ENCODE results near the gene CDHR2.

CDHR2 gene

DNA sequence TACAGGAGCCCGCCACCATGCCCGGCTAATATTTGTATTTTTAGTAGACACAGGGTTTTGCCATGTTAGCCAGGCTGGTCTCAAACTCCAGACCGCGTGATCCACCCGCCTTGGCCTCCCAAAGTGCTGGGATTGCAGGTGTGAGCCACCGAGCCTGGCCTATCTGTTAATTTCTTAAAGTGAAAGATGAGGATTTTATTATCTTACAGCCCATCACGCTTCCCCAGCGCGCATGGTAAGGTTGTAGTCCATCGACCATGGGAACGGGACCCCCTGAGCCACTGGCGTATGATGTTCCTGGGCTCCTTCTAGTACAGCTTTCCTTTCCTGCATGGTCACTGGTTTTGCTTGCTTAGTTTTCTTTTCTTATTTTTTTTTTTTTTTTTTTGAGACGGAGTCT is 8.7 kb downstream of the CDHR2 start:
- H3K4me3 ChIP-seq (ENCODE audit: low read depth, low read length) = no peak overlapping the region
- no peak for DNase-seq (ENCODE audit: low read depth)
- TF ChIP-seq, protein P1, sequence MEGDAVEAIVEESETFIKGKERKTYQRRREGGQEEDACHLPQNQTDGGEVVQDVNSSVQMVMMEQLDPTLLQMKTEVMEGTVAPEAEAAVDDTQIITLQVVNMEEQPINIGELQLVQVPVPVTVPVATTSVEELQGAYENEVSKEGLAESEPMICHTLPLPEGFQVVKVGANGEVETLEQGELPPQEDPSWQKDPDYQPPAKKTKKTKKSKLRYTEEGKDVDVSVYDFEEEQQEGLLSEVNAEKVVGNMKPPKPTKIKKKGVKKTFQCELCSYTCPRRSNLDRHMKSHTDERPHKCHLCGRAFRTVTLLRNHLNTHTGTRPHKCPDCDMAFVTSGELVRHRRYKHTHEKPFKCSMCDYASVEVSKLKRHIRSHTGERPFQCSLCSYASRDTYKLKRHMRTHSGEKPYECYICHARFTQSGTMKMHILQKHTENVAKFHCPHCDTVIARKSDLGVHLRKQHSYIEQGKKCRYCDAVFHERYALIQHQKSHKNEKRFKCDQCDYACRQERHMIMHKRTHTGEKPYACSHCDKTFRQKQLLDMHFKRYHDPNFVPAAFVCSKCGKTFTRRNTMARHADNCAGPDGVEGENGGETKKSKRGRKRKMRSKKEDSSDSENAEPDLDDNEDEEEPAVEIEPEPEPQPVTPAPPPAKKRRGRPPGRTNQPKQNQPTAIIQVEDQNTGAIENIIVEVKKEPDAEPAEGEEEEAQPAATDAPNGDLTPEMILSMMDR (IDR thresholded peaks at IDR 0.05; ENCODE audit: insufficient read depth, low read depth, low read length, missing control alignments) = no peak

DNA sequence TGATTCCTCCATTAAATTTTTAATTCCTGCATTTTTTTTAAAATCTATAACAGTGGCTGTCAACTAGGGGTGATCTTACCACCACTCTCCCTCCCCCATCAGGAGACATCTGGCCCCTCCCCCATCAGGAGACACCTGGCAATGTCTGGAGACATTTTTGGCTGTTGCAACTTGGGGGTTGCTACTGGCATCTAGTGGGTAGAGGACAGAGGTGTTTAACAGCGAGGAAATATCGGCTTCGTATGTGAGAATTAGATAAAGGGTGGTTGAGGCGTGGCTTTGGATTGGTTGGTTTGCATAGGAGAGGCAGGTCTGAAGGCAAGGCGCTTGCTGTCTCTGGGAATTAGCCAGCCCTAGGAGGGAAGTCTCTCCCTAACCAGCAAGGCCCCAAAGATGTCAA is 10.5 kb downstream of the CDHR2 start:
- TF ChIP-seq, protein P1 (IDR thresholded peaks at IDR 0.05; ENCODE audit: insufficient read depth, low read depth, low read length, missing control alignments) = no peak
- DNase-seq (ENCODE audit: low read depth) = peak; percentile 27
- no peak overlapping the region for H3K4me3 ChIP-seq (ENCODE audit: low read depth, low read length)

DNA sequence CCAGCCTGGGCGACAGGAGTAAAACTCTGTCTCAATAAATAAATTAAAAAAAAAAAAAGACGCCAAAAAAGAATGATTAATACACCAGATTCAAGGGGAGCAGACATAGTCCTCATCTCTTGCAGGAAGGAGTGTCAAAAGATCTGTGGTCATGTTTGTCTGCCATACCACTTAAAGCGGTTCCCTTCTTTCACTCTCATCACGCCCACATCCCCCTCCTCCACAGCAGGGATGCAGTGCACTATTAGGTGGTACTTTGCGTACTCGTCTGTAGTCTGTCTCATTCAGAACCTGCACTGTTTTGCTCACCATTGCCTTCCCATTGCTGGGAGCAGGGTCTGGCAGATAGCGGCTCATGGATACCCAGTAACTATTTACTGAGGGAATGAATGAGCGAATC is 11.2 kb downstream of the CDHR2 start:
- TF ChIP-seq, protein P1 (IDR thresholded peaks at IDR 0.05; ENCODE audit: insufficient read depth, low read depth, low read length, missing control alignments) = no peak
- DNase-seq (ENCODE audit: low read depth) = no peak
- H3K4me3 ChIP-seq (ENCODE audit: low read depth, low read length) = no peak overlapping the region

DNA sequence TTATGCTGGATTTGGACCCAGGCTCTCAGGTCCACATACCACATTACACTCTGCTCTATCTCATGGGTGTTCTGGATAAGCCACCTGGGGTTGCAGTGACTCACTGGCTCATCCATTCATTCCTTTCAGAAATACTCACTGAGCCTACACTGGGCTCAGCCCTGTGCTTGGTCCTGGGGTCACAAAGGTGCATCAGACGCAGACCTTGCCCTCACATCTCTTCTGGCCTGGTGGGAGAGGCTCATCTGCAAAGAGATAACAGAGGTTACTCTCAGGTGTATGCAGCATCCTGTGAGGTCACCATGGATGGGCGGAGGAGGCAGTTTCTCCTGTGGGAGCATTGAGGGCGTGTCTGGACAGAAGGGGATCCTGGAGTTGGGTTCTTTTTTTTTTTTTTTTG is 12.1 kb downstream of the CDHR2 start:
- DNase-seq (ENCODE audit: low read depth) = no peak
- TF ChIP-seq, protein P1 (IDR thresholded peaks at IDR 0.05; ENCODE audit: insufficient read depth, low read depth, low read length, missing control alignments) = no peak
- no peak overlapping the region for H3K4me3 ChIP-seq (ENCODE audit: low read depth, low read length)

DNA sequence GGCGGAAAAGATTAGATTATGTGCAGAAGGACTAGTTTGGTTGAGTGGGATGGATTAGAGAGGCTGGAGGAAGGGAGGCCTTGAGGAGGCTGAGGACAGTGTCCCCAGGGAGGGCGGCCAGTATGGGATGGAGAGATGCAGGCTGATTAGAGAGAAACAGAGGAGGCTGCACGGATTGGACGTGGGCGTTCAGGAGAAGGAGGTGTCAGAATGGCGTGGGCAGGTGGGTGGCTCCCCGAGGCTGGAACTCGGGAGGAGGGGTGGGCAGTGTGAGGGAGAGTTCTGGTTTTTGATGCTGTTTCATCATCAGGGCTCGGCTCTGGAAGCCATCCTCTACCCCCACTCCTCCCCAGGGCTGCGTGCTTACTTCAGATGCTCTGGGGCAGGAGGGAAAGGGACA is 13.0 kb downstream of the CDHR2 start:
- DNase-seq (ENCODE audit: low read depth) = no peak
- no peak overlapping the region for H3K4me3 ChIP-seq (ENCODE audit: low read depth, low read length)
- TF ChIP-seq, protein P1 (IDR thresholded peaks at IDR 0.05; ENCODE audit: insufficient read depth, low read depth, low read length, missing control alignments) = no peak

DNA sequence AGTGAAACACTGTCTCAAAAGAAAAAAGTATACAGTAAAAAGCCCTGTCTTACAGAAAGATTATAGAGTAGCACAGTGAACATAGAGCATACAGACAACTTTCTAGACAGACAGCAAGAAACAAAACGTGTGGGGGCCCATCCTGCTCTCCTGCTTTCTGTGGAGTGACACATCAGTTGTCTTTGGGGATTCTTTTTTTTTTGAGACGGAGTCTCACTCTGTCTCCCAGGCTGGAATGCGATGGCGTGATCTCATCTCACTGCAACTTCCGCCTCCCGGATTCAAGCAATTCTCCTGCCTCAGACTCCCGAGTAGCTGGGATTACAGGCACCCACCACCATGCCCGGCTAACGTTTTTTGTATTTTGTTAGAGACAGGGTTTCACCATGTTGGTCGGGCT is 14.9 kb downstream of the CDHR2 start:
- DNase-seq (ENCODE audit: low read depth) = no peak
- TF ChIP-seq, protein P1 (IDR thresholded peaks at IDR 0.05; ENCODE audit: insufficient read depth, low read depth, low read length, missing control alignments) = no peak
- no peak overlapping the region for H3K4me3 ChIP-seq (ENCODE audit: low read depth, low read length)

DNA sequence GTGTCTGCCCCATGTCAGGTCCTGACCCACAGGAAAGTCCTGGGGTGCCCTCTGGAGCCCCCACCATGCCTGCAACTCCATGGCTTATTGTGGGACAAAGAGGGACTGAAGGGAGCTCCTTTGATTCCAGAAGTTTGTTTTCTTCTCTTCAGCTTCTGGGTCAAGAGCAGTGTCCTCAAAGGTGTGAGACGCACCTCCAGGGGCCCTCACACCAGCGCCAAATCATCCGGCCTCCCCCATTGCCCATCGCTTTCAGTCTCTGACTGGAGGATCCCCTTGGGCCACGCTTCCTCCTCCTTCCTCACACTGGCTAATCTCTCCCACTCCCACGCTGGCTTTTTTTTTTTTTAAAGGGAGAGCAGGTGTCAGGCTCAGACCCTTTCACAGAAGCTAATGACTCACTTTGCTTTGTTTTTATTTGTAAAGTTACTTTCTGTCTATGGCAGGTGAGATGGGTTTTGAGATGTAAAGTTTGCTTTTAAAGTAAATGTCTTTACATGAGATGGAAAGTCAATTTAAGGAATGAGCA is 16.7 kb downstream of the CDHR2 start:
- H3K4me3 ChIP-seq (ENCODE audit: low read depth, low read length) = no peak overlapping the region
- TF ChIP-seq, protein P1 (IDR thresholded peaks at IDR 0.05; ENCODE audit: insufficient read depth, low read depth, low read length, missing control alignments) = no peak
- no peak for DNase-seq (ENCODE audit: low read depth)

Data from GM12865 (cell line).